SK-N-SH treated with all-trans-retinoic acid at 6 μM for 48 hours (cell line): Measurements from ENCODE around the gene SDK1.

Experiments used
- CREB5 ChIP-seq: fragments of 250-450 bp; sonication (Bioruptor Pico); IDR thresholded peaks from 2 replicates; pipeline ENCODE4 v1.5.1; 2020; ENCODE audit warnings: low read depth, mild to moderate bottlenecking, moderate library complexity
- CSRNP3 ChIP-seq: fragments of 250-450 bp; sonication (Bioruptor Pico); IDR thresholded peaks from 2 replicates; pipeline ENCODE4 v1.5.1; 2021; ENCODE audit warnings: mild to moderate bottlenecking, moderate library complexity
- GLIS3 ChIP-seq: fragments of 250-450 bp; sonication (Bioruptor Pico); IDR thresholded peaks from 2 replicates; pipeline ENCODE4 v1.5.0; 2020; ENCODE audit warnings: mild to moderate bottlenecking, moderate library complexity
- ISL1 ChIP-seq: fragments of 250-450 bp; sonication (Bioruptor Pico); IDR thresholded peaks from 2 replicates; pipeline ENCODE4 v2.1.2; 2022; ENCODE audit warnings: mild to moderate bottlenecking, moderate library complexity
- PATZ1 ChIP-seq: fragments of 250-450 bp; sonication (Bioruptor Pico); IDR thresholded peaks from 2 replicates; pipeline ENCODE4 v1.8.0; 2020; ENCODE audit warnings: mild to moderate bottlenecking, moderate library complexity, borderline replicate concordance
- PPARA ChIP-seq: fragments of 250-450 bp; sonication (Bioruptor Pico); IDR thresholded peaks from 2 replicates; pipeline ENCODE4 v1.5.0; 2020; ENCODE audit warnings: mild to moderate bottlenecking, borderline replicate concordance
- SNAI2 ChIP-seq: fragments of 250-450 bp; sonication (Bioruptor Pico); IDR thresholded peaks from 2 replicates; pipeline ENCODE4 v1.5.0; 2020; ENCODE audit warnings: mild to moderate bottlenecking, moderate library complexity
- TCF4 ChIP-seq: fragments of 250-450 bp; sonication (Bioruptor Pico); IDR thresholded peaks from 2 replicates; pipeline ENCODE4 v1.8.0; 2021; ENCODE audit warnings: mild to moderate bottlenecking, moderate library complexity, borderline replicate concordance
- TSHZ2 ChIP-seq: fragments of 250-450 bp; sonication (Bioruptor Pico); IDR thresholded peaks from 2 replicates; pipeline ENCODE4 v1.5.0; 2020; ENCODE audit warnings: mild to moderate bottlenecking, moderate library complexity
- ZC3H10 ChIP-seq: fragments of 250-450 bp; sonication (Bioruptor Pico); IDR thresholded peaks from 2 replicates; pipeline ENCODE4 v1.5.1; 2021; ENCODE audit warnings: mild to moderate bottlenecking, moderate library complexity
- ZFP3 ChIP-seq: fragments of 250-450 bp; sonication (Bioruptor Pico); IDR thresholded peaks from 2 replicates; pipeline ENCODE4 v1.5.0; 2020; ENCODE audit warnings: mild to moderate bottlenecking, moderate library complexity
- ZFP30 ChIP-seq: fragments of 450-650 bp; formaldehyde crosslinking; IDR thresholded peaks from 2 replicates; pipeline ENCODE4 v1.5.0; 2022; ENCODE audit warnings: mild to moderate bottlenecking, moderate library complexity
- ZNF565 ChIP-seq: fragments of 450-650 bp; formaldehyde crosslinking; conservative IDR thresholded peaks from 2 replicates; pipeline ENCODE4 v1.5.0; 2020; ENCODE audit warnings: low read depth, mild to moderate bottlenecking, moderate library complexity
- ZNF8 ChIP-seq: fragments of 450-650 bp; formaldehyde crosslinking; IDR thresholded peaks from 2 replicates; pipeline ENCODE4 v1.5.0; 2020; ENCODE audit warnings: mild to moderate bottlenecking, moderate library complexity

GRCh38 chr7:4242706-4243105 is 941.7 kb downstream of the SDK1 start:
- no peak for TF ChIP-seq TSHZ2 (CRISPR knock-in tag)
- TF ChIP-seq ZFP30 (CRISPR knock-in tag): no peak
- no peak for TF ChIP-seq CSRNP3 (CRISPR knock-in tag)
- TF ChIP-seq ZFP3 (CRISPR knock-in tag): no peak
- no peak for TF ChIP-seq PPARA (CRISPR knock-in tag)
- no peak for TF ChIP-seq ZNF565 (CRISPR knock-in tag)
- TF ChIP-seq CREB5 (CRISPR knock-in tag): no peak
- no peak for TF ChIP-seq ISL1 (CRISPR knock-in tag)
- no peak for TF ChIP-seq GLIS3
- TF ChIP-seq TCF4 (CRISPR knock-in tag): no peak
- no peak for TF ChIP-seq ZNF8 (CRISPR knock-in tag)
- TF ChIP-seq SNAI2 (CRISPR knock-in tag): no peak
- TF ChIP-seq PATZ1 (CRISPR knock-in tag): no peak
- TF ChIP-seq ZC3H10: no peak
